Measurements from ENCODE around the gene RELA.
"Not testable (repeated sequence)": the region's sequence is repeated elsewhere in the genome, so short reads cannot be mapped to it uniquely, and the experiment has no call there.

RELA gene

DNA sequence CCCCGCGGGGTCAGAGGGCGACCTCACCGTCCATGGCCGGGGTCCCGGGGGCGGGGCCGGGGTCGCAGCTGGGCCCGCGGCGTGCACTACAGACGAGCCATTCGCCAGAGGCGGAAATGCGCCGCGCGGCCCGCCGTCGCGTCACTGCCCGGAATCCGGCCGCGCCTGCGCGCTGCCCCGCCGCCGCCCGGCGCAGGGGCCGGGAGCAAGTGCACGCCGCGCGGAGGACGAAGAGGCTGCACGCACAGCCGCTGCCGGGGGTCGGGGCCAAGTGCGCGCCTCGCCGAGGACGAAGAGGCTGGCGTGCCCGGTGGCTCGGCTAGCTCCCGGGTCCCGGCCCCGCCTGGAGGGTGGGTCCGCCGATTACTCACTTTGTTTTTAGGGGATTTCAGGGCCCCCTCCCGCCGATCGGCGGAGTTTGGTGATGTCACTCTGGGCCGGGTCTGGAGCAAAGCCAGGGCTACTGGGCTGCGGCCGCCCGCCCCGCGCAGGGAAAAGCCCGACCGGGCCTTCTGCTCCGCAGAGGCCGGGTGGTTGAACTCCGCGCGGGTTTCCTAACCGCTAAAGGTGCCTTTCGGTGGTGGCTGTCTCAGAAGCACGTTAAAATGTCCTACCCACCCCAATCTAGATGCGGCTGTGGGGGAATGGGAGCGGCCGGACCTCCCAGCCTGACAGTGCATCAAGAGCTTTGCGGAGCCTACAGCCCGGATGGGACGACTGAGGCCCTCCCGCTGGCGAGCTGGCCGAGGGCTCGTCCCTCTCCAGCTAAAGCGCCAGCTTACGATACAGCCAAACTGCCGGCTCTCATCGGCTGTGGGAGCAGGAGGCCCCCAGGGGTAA lies at the start of gene RELA:
Gene RELA (minus strand): TSS at position 118 of the 840 bp plus-strand sequence. CDS start 84 bp downstream, at position 34.
- peak; percentile 83 to 87 for DNase-seq (ENCODE audit: low read depth in 2 of 2)

DNA sequence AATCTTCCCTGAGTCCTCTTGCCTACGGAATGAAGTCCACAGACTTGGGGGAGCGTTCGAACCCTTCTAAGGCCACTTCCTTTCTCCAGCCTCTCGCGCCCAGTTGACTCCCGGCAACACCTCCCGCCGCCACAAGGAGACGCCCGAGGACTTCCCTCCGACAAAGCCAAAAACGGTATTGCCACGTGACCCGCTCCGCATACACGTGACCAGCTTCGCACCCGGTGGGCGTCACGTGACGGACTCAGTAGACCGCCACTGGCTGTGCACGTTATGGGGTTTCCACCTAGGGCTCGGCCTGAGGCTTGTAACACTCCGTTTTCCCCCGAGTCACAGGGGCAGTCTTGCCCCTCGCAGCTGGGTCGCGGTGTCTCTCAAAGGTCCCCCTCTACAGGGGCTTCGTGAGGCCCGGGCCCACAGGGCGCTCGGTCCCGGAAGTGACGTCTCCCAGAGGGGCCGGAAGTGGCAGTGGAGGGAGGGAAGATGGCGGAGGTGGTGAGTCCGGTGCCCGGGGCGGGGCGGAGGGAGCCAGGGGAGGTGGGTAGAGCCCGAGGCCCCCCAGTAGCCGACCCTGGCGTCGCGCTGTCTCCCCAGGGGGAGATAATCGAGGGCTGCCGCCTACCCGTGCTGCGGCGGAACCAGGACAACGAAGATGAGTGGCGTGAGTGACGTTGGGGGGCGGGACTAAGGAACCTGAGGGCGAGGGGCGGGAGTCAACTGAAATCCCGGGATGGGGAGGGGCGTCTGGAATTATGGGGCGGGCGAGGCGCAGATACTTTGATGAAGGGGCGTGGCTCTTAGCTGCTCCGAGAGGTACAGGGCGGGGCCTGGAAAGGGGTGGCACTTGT lies 49.3 kb upstream of the RELA start, which contains the start of gene KAT5:
Gene KAT5 (plus strand): TSS at position 468 of the 848 bp plus-strand sequence. CDS start 16 bp downstream, at position 484.
- peak; percentile 96 to 98 for DNase-seq (ENCODE audit: low read depth in 2 of 2)

DNA sequence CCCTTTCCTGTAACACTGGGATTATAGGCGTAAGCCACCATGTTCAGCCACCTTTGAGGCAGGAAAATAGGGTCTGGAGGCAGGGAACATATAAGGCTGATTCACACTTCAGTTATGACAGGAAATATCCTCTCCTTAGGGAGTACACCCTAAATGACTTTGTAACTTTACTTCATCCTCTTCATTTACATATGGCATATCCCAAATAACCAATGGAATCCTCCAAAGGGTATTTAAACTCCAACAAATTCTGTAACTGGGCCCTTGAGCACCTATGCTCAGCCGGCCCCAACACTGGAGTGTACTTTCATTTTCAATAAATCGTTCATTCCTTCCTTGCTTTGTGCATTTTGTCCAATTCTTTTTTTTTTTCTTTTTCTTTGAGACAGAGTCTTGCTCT lies 47.7 kb upstream of the RELA start:
- no peak for DNase-seq (ENCODE audit: low read depth in 2 of 2)

GRCh38 chr11:65709661-65710060 lies 46.9 kb upstream of the RELA start:
- DNase-seq (ENCODE audit: low read depth in 2 of 2), result no peak

DNA sequence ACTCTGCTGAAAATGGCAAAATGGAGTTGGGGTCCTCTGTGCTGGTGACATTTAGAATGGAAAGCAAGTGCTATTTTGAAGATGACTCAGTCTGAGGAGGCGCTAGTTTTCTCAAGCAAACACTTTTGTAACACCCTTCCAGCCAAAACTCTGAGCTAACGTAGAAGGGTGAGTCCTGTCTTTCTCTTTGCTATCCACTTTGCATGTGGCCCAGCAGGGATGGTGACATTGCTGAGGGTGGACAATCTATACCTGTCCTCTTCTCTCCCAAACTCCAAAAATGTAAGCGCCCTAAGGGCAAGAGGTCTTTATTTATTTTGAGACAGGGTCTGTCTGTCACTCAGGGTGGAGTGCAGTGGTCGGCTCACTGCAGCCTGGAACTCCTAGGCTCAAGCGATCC lies 45.7 kb upstream of the RELA start:
- no peak for DNase-seq (ENCODE audit: low read depth in 2 of 2)

DNA sequence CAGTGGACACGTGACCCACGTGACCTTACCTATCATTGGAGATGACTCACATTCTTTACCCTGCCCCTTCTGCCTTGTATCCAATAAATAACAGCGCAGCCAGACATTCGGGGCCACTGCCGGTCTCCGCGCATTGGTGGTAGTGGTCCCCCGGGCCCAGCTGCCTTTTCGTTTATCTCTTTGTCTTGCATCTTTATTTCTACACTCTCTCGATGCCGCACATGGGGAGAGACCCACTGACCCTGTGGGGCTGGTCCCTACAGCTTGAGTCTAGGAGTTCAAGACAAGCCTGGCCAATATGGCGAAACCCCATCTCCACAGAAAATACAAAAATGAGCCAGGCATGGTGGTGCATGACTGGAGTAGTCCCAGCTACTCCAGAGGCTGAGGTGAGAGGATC lies 44.3 kb upstream of the RELA start:
- not testable (repeated sequence) for DNase-seq (ENCODE audit: low read depth in 2 of 2)

DNA sequence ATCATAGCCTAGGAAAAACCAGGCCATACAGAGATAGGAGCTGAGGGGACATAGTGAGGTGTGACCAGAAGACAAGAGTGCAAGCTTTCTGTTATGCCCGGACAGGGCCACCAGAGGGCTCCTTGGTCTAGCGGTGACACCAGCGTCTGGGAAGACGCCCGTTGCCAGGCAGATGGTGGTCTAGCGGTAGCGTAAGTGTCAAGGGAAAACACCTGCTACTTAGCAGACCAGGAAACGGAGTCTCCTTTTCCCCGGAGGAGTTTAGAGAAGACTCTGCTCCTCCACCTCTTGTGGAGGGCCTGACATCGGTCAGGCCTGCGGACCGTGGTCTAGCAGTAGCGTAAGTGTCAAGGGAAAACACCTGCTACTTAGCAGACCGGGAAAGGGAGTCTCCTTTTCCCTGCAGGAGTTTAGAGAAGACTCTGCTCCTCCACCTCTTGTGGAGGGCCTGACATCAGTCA lies 43.6 kb upstream of the RELA start:
- DNase-seq (ENCODE audit: low read depth in 2 of 2), result peak; percentile 63 to 72

DNA sequence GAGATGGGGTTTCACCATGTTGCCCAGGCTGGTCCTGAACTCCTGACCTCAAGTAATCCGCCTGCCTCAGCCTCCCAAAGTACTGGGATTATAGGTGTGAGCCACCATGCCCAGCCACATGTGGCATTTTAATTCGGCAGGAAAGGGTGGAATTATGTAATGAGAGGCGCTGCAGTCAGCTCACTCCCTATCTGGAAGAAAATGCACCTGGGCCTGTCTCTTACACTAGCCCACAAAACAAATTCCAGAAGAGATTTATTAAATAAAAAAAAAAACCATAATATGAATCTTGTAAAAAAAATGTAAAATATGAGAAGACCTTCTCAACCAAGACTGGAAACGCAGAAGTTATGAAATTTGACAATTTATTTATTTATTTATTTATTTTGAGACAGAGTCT lies 41.1 kb upstream of the RELA start:
- DNase-seq (ENCODE audit: low read depth in 2 of 2), result no peak

- no peak for DNase-seq (ENCODE audit: low read depth in 2 of 2)
These were observed 39.0 kb upstream of the RELA start for GRCh38 chr11:65701686-65702085.

- DNase-seq (ENCODE audit: low read depth in 2 of 2), result no peak
These were observed 37.7 kb upstream of the RELA start for GRCh38 chr11:65700399-65700798.

- DNase-seq (ENCODE audit: low read depth in 2 of 2), result no peak
These were observed 36.6 kb upstream of the RELA start for GRCh38 chr11:65699306-65699705.

GRCh38 chr11:65698205-65698604 lies 35.5 kb upstream of the RELA start:
- DNase-seq (ENCODE audit: low read depth in 2 of 2), result no peak

- DNase-seq (ENCODE audit: low read depth in 2 of 2), result no peak
These were observed 34.3 kb upstream of the RELA start for GRCh38 chr11:65696802-65697552.

- DNase-seq (ENCODE audit: low read depth in 2 of 2), result no peak
These were observed 32.9 kb upstream of the RELA start for GRCh38 chr11:65695459-65696241.

GRCh38 chr11:65692367-65692766 lies 29.7 kb upstream of the RELA start:
- no peak for DNase-seq (ENCODE audit: low read depth in 2 of 2)

DNA sequence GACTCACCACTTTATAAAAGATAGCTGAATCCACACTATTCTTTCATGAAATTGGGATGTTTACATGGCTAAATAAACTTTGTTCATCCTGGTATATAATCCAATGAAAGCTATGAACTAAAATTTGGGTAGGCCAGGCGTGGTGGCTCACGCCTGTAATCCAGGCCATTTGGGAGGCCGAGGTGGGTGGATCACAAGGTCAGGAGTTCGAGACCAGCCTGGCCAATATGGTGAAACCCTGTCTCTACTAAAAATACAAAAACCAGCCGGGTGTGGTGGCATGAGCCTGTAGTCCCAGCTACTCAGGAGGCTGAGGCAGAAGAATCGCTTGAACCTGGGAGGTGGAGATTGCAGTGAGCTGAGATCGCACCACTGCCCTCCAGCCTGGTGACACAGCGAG lies 29.1 kb upstream of the RELA start:
- not testable (repeated sequence) for DNase-seq (ENCODE audit: low read depth in 2 of 2)

DNA sequence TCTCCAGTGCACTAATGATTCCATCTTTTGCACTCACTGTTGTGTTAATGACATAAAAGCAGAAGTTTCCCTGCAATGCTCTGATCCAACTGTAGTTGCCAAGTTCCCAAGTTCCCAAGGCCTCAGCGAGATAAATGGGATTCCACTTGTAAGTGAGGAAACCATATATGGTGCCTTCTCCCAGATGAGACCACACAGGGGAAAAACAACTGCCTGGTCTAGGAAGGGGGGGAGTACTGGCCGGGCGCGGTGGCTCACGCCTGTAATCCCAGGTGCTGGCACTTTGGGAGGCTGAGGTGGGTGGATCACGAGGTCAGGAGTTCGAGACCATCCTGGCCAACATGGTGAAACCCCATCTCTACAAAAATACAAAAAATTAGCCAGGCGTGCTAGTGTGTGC lies 23.3 kb upstream of the RELA start:
- no peak for DNase-seq (ENCODE audit: low read depth in 2 of 2)

- DNase-seq (ENCODE audit: low read depth in 2 of 2), result not testable (repeated sequence)
These were observed 20.8 kb upstream of the RELA start for GRCh38 chr11:65683480-65683879.

DNA sequence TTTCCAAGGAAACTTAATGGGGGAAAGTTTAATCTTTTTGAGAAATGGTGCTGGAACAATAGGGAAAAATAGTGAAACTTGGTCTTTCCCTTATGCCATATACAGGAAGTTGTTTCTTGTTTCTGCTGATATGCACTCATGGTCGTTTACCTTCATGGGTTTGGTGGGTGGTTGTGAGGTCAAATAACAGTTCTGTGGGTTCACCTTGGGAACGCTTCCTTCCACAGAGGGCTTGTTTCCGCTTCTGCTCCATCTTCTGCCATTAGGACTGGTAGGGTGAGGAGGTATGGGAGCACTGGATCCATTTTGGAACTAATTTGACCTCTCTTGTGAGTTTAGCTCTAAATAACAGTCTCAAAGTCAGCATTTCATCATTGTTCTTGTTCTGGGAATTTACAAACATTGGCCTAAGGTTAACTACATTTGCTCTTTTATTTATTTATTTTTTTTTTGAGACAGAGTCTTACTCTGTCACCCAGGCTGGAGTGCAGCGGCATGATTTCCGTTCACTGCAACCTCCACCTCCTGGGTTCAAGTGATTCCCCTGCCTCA lies 17.6 kb upstream of the RELA start:
- no peak for DNase-seq (ENCODE audit: low read depth in 2 of 2)

DNA sequence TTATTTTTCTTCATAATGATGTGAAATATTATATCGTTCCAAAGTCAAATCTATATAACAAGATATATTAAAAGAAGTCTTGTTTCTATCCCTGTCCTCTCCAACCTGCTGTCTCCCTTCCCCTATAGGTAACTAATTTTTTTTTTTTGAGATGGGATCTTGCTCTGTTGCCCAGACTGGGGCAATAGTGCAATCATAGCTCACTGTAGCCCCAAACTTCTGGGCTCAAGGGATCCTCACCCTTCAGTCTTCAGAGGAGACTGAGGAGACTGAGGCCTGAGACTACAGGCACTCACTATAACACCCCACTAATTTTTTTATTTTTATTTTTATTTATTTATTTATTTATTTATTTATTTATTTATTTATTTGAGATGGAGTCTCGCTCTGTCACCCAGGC lies 10.3 kb upstream of the RELA start:
- no peak for DNase-seq (ENCODE audit: low read depth in 2 of 2)
